Measurements from ENCODE around the gene GALE. TPM values are rescaled to one million over a fixed set of nuclear protein-coding genes. Genes with fewer than 3 reads are reported as not detected.
A peak's percentile ranks its signal among the peaks of the same experiment; 100 is the strongest.

The GALE gene
- polyA plus RNA-seq, 3 donors: 17.6 to 21.9 (median 18.0) TPM

- H3K9me3 ChIP-seq (replicated peaks in 1 of 2; ENCODE audit: control insufficient read depth in 1 of 2, insufficient read depth in 1 of 2, low read length in 2 of 2): no peaks in the 10 kb centered on the region
- H3K4me3 ChIP-seq (replicated peaks in 1 of 3; ENCODE audit: low read depth in 2 of 3, low read length in 3 of 3): no peak overlapping the region
- H3K9ac ChIP-seq (ENCODE audit: insufficient read depth, low read length, poor library complexity, severe bottlenecking): no peak overlapping the region
- no peak overlapping the region for H3K27ac ChIP-seq (ENCODE audit: low read depth in 1 of 2, low read length in 2 of 2)
- H3K36me3 ChIP-seq (replicated peaks in 1 of 2; ENCODE audit: control insufficient read depth in 1 of 2, insufficient read depth in 2 of 2, low read length in 2 of 2): peaks cover 49 to 71% of the 10 kb centered on the region in 2 donors
- H3K4me2 ChIP-seq (replicated peaks; ENCODE audit: extremely low read depth, low read length, poor library complexity, severe bottlenecking): no peak overlapping the region
- H3K79me2 ChIP-seq (ENCODE audit: insufficient read depth, low read length): no peaks in the 10 kb centered on the region
- H3K4me3 Mint-ChIP-seq: no peak overlapping the region
- intact Hi-C loops (cut with micrococcal nuclease): no loop called here
- no peak for TF ChIP-seq CTCF (IDR thresholded peaks at IDR 0.05)
- H3K9me3 Mint-ChIP-seq: no peaks in the 10 kb centered on the region
- H3K36me3 Mint-ChIP-seq: peaks cover 54 to 76% of the 10 kb centered on the region in 2 donors
- peaks cover 2% of the 10 kb centered on the region for H3K4me1 Mint-ChIP-seq
- 100% methylated on average over 1 of the region's 3 CpGs for WGBS (ENCODE audit: insufficient coverage)
- no peaks in the 10 kb centered on the region for H3K27me3 ChIP-seq (ENCODE audit: control insufficient read depth in 2 of 2, insufficient read depth in 2 of 2, low read length in 2 of 2)
- no peak overlapping the region for H2AFZ ChIP-seq (ENCODE audit: insufficient read depth, low read depth, low read length, poor library complexity, severe bottlenecking)
- H3K4me1 ChIP-seq (ENCODE audit: control insufficient read depth in 1 of 2, insufficient read depth in 2 of 2, low read length in 2 of 2): no peaks in the 10 kb centered on the region
- no peak overlapping the region for H3K27ac Mint-ChIP-seq
- DNase-seq: no peak
- peaks cover 0 to 2% (median 0%) of the 10 kb centered on the region in 3 donors for H3K27me3 Mint-ChIP-seq (ENCODE audit: low read depth in 3 of 3)
- no peaks in the 10 kb centered on the region for H4K20me1 ChIP-seq (ENCODE audit: insufficient read depth, low read length)
These were observed 17.1 kb upstream of the GALE start for GRCh38 chr1:23817633-23818032.

- H3K36me3 ChIP-seq (replicated peaks in 1 of 2; ENCODE audit: control insufficient read depth in 1 of 2, insufficient read depth in 2 of 2, low read length in 2 of 2): peaks cover 52 to 78% of the 10 kb centered on the region in 2 donors
These were observed 16.4 kb upstream of the GALE start for GRCh38 chr1:23816906-23817305.

More at GRCh38 chr1:23816906-23817305, 16.4 kb upstream of the GALE start:
- TF ChIP-seq CTCF (IDR thresholded peaks at IDR 0.05): no peak
- Histone ChIP-seq H3K27me3 (ENCODE audit: control insufficient read depth in 2 of 2, insufficient read depth in 2 of 2, low read length in 2 of 2) (no peaks in the 10 kb centered on the region), H3K27ac (ENCODE audit: low read depth in 1 of 2, low read length in 2 of 2) (no peak overlapping the region), H3K4me1 (ENCODE audit: control insufficient read depth in 1 of 2, insufficient read depth in 2 of 2, low read length in 2 of 2) (no peaks in the 10 kb centered on the region), H2AFZ (ENCODE audit: insufficient read depth, low read depth, low read length, poor library complexity, severe bottlenecking) (no peak overlapping the region), H3K9ac (ENCODE audit: insufficient read depth, low read length, poor library complexity, severe bottlenecking) (no peak overlapping the region), H3K79me2 (ENCODE audit: insufficient read depth, low read length) (no peaks in the 10 kb centered on the region), H3K4me3 (replicated peaks in 1 of 3; ENCODE audit: low read depth in 2 of 3, low read length in 3 of 3) (no peak overlapping the region), H4K20me1 (ENCODE audit: insufficient read depth, low read length) (no peaks in the 10 kb centered on the region), H3K4me2 (replicated peaks; ENCODE audit: extremely low read depth, low read length, poor library complexity, severe bottlenecking) (no peak overlapping the region), H3K9me3 (replicated peaks in 1 of 2; ENCODE audit: control insufficient read depth in 1 of 2, insufficient read depth in 1 of 2, low read length in 2 of 2) (no peaks in the 10 kb centered on the region)
- H3K36me3 Mint-ChIP-seq: peaks cover 55 to 84% of the 10 kb centered on the region in 2 donors
- H3K27ac Mint-ChIP-seq: peak overlapping the region in 1 of 7 donors; percentile 16
- H3K9me3 Mint-ChIP-seq: no peaks in the 10 kb centered on the region
- H3K4me1 Mint-ChIP-seq: no peaks in the 10 kb centered on the region
- no peak overlapping the region for H3K4me3 Mint-ChIP-seq
- peaks cover 0 to 2% (median 0%) of the 10 kb centered on the region in 3 donors for H3K27me3 Mint-ChIP-seq (ENCODE audit: low read depth in 3 of 3)
- no peak for DNase-seq
- intact Hi-C loops (cut with micrococcal nuclease): no loop called here
